KG1 (cell line): ENCODE results near the gene DCAF15.
"Not testable (repeated sequence)": the region's sequence is repeated elsewhere in the genome, so short reads cannot be mapped to it uniquely, and the experiment has no call there.

Source experiments
- DNase-seq: peaks from one replicate; lab custom pipeline; 2025; lab: John Stamatoyannopoulos, UW

Gene DCAF15

GRCh38 chr19:13959962-13960862, 7.9 kb downstream of the DCAF15 start:
- DNase-seq: no peak

- DNase-seq: no peak
Observed at GRCh38 chr19:13960863-13961784, 8.8 kb downstream of the DCAF15 start.

DNA sequence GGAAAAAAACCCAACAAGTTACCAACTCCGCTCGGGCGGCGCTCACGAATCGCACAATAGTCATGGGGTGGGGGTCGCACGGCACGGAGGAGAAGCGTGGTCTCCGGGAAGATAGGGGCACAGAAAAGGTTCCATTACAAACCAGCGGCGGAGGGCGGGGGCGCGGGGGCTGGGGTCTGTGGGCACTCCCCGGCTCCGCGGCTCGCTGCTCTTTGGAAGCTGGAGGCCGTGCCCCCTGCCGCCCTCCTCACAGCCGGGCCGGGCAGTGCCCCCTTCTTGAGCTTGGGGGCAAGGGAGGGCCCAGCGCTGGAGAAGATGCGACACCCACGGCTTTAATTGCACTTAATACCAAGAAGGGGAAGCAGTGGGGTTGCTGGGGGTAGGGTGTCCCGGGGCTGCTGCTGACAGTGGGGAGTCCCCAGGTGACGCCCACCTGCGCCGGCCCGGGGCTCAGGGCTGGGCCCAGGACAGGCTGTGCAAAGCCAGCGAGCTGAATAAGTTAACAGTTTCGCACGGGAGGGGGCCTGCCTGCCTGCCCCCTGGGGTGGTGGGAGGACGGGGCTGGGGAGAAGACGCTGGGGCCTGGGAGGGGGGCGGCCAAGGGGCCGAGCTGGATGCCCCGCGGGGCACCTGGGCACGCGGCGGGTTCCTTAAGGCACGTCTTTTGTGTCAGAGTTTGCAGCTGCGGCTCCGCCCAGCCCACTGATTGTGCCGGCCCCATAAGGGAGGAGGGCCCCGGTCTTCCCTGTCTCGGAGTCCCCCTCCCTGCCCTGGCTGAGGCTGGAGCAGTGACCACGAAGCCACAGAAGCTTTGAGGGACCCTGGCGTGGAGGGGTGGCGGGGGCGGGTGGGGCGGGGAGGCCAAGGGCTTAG, 9.8 kb downstream of the DCAF15 start:
- no peak for DNase-seq

DNA sequence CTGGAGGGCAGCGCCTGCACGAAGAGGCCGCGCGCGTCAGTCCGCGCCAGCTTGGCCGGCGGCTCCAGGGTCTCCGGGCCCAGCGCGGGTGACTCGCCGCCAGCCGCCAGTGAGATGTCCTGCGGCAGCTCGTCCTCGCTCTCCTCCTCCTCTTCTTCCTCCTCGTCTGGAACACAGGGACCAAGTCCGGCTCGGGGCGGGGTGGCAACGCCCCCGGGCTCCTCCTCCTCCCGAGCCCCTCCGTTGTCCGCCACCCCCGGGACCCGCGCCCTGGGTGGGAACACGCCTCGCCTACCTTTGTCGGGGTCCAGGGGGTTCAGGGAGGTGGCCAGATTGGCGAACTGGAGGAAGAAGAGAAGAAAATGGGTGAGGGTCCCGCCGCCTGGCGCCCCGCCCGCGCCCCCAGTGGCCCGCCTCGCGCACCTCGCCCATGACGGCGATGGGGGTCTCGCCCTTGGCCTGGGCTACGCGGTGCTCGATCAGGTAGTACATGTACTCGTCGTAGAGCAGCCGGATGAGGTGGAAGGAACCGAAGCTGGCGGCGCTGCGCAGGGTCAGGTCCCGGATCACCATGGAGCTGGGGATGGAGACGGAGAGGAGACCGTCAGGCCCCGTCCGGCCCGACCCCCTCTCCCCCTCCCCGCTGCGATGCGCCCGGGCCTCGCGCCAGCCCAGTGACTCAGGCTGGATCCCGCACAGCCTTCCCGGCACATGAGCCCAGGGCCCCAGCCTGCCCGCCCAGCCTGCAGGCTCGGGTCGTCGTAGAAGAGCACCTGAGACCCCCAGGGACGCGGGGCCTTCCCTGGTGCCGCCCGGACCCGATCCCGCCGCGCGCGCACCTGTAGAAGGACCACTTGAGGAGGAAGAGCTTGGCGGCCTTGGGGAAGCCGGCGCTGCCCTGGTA, 10.6 kb downstream of the DCAF15 start:
- no peak for DNase-seq

DNA sequence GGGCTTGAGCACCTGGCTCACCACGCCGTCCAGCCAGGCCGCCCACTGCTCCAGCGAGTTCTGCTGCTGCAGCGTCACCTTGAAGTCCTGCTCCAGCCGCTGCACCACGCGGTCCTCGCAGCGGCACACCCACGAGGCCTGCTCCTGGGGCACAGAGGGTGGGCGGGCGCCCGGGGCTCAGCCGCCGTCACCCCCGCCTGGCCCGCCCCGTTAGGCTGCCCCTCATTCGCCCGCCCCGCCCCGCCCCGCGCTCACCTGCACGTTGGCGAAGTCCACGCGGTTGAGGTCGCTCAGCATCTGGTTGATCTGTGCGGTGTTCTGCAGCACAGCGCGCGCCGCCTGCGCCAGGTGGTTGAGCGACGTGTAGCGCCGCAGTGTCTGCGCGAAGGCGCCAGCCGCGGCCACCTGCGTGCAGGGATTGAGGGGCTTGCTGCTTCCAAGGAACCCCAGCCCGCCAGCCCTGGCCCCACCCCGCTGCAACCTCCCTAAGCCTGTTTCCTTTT, 11.3 kb downstream of the DCAF15 start:
- no peak for DNase-seq

- DNase-seq: no peak
Observed at GRCh38 chr19:13964776-13965175, 12.5 kb downstream of the DCAF15 start.

DNA sequence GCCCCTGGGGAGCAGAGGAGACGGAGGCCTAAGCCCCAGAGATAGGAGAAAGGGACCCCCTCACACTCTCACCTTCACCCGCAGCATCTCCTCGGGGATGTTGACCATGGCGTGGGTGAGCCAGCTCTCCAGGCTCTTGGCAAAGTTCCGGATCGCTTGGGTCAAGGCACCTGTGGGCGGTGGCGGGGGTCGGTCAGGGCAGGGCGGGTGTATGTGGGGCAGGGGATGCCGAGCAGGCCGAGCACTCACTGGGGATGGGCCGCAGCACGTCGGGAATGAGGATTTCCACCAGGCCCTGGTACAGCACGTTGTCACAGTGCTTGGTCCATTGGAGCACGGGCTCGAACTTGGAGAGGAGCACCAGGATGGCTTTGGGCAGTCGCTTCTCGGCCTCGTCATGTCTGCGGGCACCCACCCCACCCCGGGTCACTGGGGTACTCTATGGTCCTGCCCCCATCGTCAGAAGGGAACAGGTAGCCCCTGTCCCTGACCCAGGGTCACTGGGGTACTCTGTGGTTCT, 13.1 kb downstream of the DCAF15 start:
- DNase-seq: no peak

- DNase-seq: no peak
Observed at GRCh38 chr19:13965926-13966683, 13.8 kb downstream of the DCAF15 start.

DNA sequence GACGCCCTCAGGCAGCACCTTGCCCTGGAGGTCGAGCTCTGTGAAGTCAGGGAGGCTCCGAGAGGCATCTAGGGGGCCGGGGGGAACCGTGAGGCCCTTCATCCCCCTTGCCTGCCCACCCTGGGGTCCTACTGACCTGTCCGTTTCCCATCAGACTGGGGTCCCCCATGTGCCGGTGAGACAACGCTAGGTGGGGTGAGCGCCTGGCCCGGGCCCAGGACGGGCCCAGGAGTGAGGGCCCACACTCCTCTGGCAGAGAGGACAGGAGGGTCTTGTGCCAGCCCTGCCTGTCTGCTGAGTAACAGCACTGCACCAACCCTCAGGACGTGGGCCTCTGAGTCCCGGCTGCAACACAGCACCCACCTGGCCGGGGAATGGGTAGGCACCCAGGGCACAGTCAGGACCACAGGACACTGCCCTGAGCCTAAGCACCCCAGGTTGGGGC, 14.4 kb downstream of the DCAF15 start:
- DNase-seq: no peak

DNA sequence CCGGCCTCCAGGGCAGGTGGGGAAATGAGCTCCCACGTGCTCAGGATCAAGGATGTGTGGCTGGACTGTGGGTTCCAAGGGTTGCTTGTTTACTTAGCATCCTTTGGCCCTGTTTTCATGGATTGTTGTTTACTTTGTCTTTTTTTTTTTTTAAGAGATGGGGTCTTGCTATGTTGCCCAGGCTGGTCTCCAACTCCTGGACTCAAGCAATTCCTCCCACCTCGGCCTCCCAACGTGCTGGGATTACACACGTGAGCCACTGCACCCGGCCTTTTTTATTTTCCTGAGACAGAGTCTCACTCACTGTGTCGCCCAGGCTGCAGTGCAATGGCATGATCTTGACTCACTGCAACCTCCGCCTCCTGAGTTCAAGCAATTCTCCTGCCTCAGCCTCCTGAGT, 14.9 kb downstream of the DCAF15 start:
- not testable (repeated sequence) for DNase-seq

DNA sequence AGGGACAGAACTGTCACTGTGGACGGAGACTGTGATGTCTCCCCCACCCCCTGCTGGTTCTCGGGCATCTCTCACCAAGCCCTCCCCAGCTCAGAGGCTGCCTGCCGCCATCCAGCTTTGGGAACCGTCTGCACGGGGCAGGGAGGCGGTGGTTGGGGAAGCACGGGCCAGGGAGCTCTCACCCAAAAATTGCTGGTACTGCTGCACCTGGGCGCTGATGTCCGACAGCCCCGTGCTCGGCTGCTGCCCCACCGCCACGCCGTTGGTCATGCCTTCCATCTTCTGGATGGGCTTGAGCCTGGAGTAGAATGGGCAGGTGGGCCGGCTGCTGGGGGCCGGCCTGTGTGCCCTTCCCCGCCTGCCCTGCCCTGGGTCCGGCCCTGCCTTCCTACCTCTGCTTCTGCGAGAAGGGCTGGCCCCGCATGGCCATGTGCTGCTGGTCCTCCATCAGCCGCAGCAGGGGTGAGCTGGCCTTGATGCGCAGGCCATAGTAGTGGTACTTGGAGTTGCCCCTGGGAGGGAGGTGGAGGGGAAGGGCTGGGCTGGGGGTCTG, 16.1 kb downstream of the DCAF15 start:
- no peak for DNase-seq

DNA sequence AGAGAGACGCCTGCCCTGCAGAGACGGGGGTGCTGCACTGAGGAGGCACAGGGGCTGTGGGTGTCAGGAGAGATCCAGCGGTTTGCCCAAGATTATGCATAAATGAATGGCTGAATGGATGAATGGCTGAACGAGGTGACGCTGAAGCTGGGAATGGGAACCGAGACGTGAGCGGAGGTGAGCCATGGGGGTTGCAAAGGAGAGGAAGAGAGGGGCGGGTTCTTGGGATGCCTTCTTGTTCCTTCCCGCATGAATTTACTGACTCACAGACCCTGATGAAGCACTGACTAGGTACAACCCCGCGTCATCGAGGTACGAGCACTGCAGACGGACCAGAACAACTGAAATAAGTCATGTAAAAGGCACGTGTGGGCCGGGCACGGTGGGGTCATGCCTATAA, 16.7 kb downstream of the DCAF15 start:
- DNase-seq: no peak

DNA sequence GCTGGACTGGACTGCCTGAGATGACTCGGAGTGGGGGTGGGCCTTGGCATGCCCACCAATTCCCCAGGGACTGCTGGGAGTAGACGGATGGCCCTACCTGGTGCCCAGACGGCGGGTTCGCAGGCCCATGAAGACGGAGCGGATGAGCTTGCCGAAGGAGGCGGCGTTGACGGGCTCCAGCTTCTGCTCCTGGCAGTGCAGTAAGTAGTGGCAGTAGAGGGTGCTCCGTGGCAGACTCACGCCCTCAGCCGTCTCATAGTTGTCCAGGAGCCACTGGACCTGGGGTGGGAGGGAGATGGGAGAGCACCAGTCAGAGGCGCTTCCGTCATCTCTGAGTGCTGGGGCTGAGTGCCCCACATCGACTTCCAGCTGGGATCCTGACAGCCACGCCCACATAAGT, 17.6 kb downstream of the DCAF15 start:
- no peak for DNase-seq

DNA sequence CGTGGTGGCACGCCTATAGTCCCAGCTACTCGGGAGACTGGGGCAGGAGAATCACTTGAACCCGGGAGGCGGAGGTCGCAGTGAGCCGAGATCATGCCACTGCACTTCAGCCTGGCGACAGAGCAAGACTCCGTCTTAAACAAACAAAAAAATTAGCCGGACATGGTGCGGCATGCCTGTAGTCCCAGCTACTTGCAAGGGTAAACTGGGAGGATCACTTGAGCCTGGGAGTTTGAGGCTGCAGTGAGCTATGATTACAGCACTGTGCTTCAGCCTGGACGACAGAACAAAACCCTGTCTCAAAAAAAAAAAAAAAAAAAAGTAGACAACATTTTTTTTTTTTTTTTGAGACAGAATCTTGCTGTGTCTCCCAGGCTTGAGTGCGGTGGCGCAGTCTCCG, 19.6 kb downstream of the DCAF15 start:
- DNase-seq: not testable (repeated sequence)

- no peak for DNase-seq
Observed at GRCh38 chr19:13972368-13973155, 20.3 kb downstream of the DCAF15 start.

GRCh38 chr19:13973479-13973878, 21.2 kb downstream of the DCAF15 start:
- DNase-seq: not testable (repeated sequence)

DNA sequence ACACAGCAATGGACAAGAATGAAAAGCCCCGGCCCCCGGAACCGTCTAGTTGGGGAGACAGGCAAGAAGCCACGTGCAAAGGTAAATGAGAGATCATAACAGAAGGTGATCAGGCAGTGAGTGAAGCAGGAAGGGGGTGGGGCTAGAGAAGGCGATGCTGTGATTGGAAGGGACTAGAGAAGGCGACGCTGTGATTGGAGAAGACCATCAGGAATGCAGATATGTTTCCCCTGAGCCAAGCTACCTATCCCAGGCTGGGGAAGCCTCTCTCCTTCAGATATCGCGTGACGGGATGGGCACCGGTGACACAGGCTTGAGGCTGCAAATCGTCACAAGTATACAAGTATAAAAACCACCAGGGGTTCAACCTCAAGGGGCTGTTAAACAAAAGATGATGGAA, 21.8 kb downstream of the DCAF15 start:
- no peak for DNase-seq

- DNase-seq: no peak
Observed at GRCh38 chr19:13975870-13976269, 23.6 kb downstream of the DCAF15 start.
